B cell (primary cell): ENCODE data around the gene NECAB2.

ENCODE experiments used
- CTCF ChIP-seq: fragments of 200-600 bp; IDR thresholded peaks from one replicate; pipeline ENCODE4 v1.8.0; 2022; ENCODE audit warnings: antibody characterized with exemption, mild to moderate bottlenecking
- EZH2 ChIP-seq: IDR thresholded peaks from 2 replicates; pipeline ENCODE4 v1.6.1; 2012; ENCODE audit warnings: borderline replicate concordance, low read depth, mild to moderate bottlenecking, moderate library complexity, low read length; ENCODE audit not compliant: insufficient read depth, poor library complexity, severe bottlenecking

- TF ChIP-seq CTCF (no peak), EZH2 (no peak)
Measured at GRCh38 chr16:83920894-83921491, 47.1 kb upstream of the NECAB2 start.
